Measurements from ENCODE around the gene GAK. TPM values are rescaled to one million over a fixed set of nuclear protein-coding genes. Genes with fewer than 3 reads are reported as not detected.

GAK gene
- total RNA-seq, 1 donor from 2014 or later: 123 TPM

- Mint-ChIP-seq H3K4me3 (ENCODE audit: unreplicated experiment) (peak overlapping the region; percentile 32), H3K4me1 (ENCODE audit: low read depth, unreplicated experiment) (peaks cover 21% of the 10 kb centered on the region), H3K36me3 (ENCODE audit: unreplicated experiment) (peaks cover 10% of the 10 kb centered on the region), H3K27ac (ENCODE audit: unreplicated experiment) (peak overlapping the region; percentile 89), H3K9me3 (ENCODE audit: unreplicated experiment) (peaks cover 25% of the 10 kb centered on the region), H3K27me3 (ENCODE audit: unreplicated experiment) (peaks cover 13% of the 10 kb centered on the region)
- TF ChIP-seq, protein P1, sequence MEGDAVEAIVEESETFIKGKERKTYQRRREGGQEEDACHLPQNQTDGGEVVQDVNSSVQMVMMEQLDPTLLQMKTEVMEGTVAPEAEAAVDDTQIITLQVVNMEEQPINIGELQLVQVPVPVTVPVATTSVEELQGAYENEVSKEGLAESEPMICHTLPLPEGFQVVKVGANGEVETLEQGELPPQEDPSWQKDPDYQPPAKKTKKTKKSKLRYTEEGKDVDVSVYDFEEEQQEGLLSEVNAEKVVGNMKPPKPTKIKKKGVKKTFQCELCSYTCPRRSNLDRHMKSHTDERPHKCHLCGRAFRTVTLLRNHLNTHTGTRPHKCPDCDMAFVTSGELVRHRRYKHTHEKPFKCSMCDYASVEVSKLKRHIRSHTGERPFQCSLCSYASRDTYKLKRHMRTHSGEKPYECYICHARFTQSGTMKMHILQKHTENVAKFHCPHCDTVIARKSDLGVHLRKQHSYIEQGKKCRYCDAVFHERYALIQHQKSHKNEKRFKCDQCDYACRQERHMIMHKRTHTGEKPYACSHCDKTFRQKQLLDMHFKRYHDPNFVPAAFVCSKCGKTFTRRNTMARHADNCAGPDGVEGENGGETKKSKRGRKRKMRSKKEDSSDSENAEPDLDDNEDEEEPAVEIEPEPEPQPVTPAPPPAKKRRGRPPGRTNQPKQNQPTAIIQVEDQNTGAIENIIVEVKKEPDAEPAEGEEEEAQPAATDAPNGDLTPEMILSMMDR (IDR thresholded peaks at IDR 0.05; ENCODE audit: partially characterized antibody, unreplicated experiment): no peak
- no peak for DNase-seq
Measured at GRCh38 chr4:884259-884658, 47.9 kb downstream of the GAK start.

- DNase-seq: no peak
- Mint-ChIP-seq H3K36me3 (ENCODE audit: unreplicated experiment) (peaks cover 12% of the 10 kb centered on the region), H3K27me3 (ENCODE audit: unreplicated experiment) (peaks cover 15% of the 10 kb centered on the region), H3K27ac (ENCODE audit: unreplicated experiment) (peak overlapping the region; percentile 89), H3K4me3 (ENCODE audit: unreplicated experiment) (peak overlapping the region; percentile 32), H3K4me1 (ENCODE audit: low read depth, unreplicated experiment) (peaks cover 21% of the 10 kb centered on the region), H3K9me3 (ENCODE audit: unreplicated experiment) (peaks cover 25% of the 10 kb centered on the region)
- TF ChIP-seq, protein P1 (IDR thresholded peaks at IDR 0.05; ENCODE audit: partially characterized antibody, unreplicated experiment): no peak
Measured at GRCh38 chr4:883377-884095, 48.6 kb downstream of the GAK start.

DNA sequence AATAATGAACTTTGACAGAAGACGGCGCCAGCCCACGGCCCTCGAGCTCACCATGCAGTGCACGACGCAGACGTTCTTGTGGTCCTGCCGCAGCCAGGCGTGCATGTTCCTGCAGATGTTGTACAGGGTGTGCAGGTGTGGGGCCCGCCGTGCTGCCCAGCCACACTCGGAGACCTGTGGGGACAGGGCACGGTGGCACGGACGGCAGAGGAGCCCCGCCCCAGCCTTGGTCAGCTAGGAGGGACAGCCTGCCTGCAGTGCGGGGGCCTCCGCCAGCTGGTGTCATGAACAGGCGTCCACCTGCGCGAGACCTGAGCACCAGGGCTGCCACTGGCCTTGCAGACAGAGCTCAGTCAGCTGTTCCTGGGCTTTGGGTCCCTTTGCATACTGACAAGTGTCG is 49.5 kb downstream of the GAK start:
- DNase-seq: no peak
- Mint-ChIP-seq H3K4me1 (ENCODE audit: low read depth, unreplicated experiment) (peaks cover 21% of the 10 kb centered on the region), H3K27me3 (ENCODE audit: unreplicated experiment) (peaks cover 13% of the 10 kb centered on the region), H3K4me3 (ENCODE audit: unreplicated experiment) (no peak overlapping the region), H3K36me3 (ENCODE audit: unreplicated experiment) (peaks cover 12% of the 10 kb centered on the region), H3K27ac (ENCODE audit: unreplicated experiment) (no peak overlapping the region), H3K9me3 (ENCODE audit: unreplicated experiment) (peaks cover 25% of the 10 kb centered on the region)
- TF ChIP-seq, protein P1 (IDR thresholded peaks at IDR 0.05; ENCODE audit: partially characterized antibody, unreplicated experiment): no peak

DNA sequence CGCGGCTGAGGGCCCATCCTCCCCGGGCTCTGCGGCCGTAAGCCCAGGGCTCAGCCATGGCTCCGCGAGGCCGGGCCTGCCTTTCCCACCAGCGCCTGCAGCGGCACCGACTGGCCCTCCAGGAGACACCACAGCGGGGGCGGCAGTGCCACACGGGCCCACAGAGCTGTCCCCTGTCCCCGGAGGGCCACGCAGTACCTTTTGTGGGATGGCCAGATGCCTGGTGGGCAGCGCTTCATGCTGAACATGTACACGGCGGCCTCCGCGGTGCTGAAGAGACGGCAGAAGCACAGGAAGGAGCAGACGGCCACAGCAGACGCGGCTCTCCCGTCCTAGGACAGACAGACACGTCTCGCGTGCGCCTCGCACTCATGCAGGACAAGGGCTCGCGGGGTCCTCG is 50.4 kb downstream of the GAK start:
- H3K9me3 Mint-ChIP-seq (ENCODE audit: unreplicated experiment): peaks cover 20% of the 10 kb centered on the region
- H3K4me3 Mint-ChIP-seq (ENCODE audit: unreplicated experiment): no peak overlapping the region
- no peak overlapping the region for H3K27ac Mint-ChIP-seq (ENCODE audit: unreplicated experiment)
- peaks cover 9% of the 10 kb centered on the region for H3K27me3 Mint-ChIP-seq (ENCODE audit: unreplicated experiment)
- TF ChIP-seq, protein P1 (IDR thresholded peaks at IDR 0.05; ENCODE audit: partially characterized antibody, unreplicated experiment): no peak
- DNase-seq: no peak
- H3K4me1 Mint-ChIP-seq (ENCODE audit: low read depth, unreplicated experiment): peaks cover 18% of the 10 kb centered on the region
- H3K36me3 Mint-ChIP-seq (ENCODE audit: unreplicated experiment): peaks cover 9% of the 10 kb centered on the region

- H3K27ac Mint-ChIP-seq (ENCODE audit: unreplicated experiment): no peak overlapping the region
- TF ChIP-seq, protein P1 (IDR thresholded peaks at IDR 0.05; ENCODE audit: partially characterized antibody, unreplicated experiment): no peak
- DNase-seq: no peak
- H3K36me3 Mint-ChIP-seq (ENCODE audit: unreplicated experiment): peaks cover 9% of the 10 kb centered on the region
- H3K4me1 Mint-ChIP-seq (ENCODE audit: low read depth, unreplicated experiment): peaks cover 13% of the 10 kb centered on the region
- peaks cover 5% of the 10 kb centered on the region for H3K27me3 Mint-ChIP-seq (ENCODE audit: unreplicated experiment)
- no peak overlapping the region for H3K4me3 Mint-ChIP-seq (ENCODE audit: unreplicated experiment)
- peaks cover 14% of the 10 kb centered on the region for H3K9me3 Mint-ChIP-seq (ENCODE audit: unreplicated experiment)
Measured at GRCh38 chr4:880684-881405, 51.3 kb downstream of the GAK start.

Measured in glutamatergic neuron (in vitro differentiated cells).